ENCODE measurements around the gene MSI2. TPM values are rescaled to one million over a fixed set of nuclear protein-coding genes. Genes with fewer than 3 reads are reported as not detected.

MSI2 gene
- total and polyA plus RNA-seq, 12 donors, result 32.6 to 411 (median 148) TPM

DNA sequence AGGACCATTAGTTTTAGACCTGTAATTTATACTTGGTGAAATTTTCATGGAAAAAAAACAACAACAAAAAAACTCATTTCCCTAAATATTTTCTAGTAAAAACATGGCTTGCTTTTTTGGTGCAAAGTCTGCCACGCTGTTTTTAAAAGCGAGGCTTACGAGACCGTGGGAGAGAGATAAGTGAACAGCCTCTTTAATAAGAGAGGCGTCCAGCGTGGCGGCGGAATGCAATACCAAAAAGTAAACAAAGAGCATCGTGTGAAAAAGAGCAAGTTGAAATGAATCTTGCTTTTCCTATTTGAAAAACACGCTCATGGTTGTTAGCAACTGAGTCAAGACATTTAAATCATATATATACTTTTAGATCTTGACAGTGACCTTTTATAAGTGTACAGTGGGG lies 10.5 kb upstream of the MSI2 start:
- 91 to 93% (median 92%) methylated on average over 10 of the region's 10 CpGs for WGBS, 4 donors
- H3K27ac ChIP-seq, result no peak overlapping the region
- no peak overlapping the region for H3K4me3 ChIP-seq
- no peaks in the 10 kb centered on the region for H3K27me3 ChIP-seq
- intact Hi-C loops (cut with DNase I), result loop anchor here (10.0 kb wide), 2 partner anchors 429 to 499 kb away; partner anchors contain the start of gene CCDC182 (in 2 of the 2)
- no peaks in the 10 kb centered on the region for H3K4me1 ChIP-seq (replicated peaks in 1 of 2)
- TF ChIP-seq POLR2A (IDR thresholded peaks at IDR 0.05), result no peak
- TF ChIP-seq, protein P1, sequence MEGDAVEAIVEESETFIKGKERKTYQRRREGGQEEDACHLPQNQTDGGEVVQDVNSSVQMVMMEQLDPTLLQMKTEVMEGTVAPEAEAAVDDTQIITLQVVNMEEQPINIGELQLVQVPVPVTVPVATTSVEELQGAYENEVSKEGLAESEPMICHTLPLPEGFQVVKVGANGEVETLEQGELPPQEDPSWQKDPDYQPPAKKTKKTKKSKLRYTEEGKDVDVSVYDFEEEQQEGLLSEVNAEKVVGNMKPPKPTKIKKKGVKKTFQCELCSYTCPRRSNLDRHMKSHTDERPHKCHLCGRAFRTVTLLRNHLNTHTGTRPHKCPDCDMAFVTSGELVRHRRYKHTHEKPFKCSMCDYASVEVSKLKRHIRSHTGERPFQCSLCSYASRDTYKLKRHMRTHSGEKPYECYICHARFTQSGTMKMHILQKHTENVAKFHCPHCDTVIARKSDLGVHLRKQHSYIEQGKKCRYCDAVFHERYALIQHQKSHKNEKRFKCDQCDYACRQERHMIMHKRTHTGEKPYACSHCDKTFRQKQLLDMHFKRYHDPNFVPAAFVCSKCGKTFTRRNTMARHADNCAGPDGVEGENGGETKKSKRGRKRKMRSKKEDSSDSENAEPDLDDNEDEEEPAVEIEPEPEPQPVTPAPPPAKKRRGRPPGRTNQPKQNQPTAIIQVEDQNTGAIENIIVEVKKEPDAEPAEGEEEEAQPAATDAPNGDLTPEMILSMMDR (IDR thresholded peaks at IDR 0.05), result no peak
- DNase-seq, result no peak
- no peaks in the 10 kb centered on the region for H3K36me3 ChIP-seq (replicated peaks in 1 of 2)
- no peaks in the 10 kb centered on the region for H3K9me3 ChIP-seq (replicated peaks in 1 of 3)

DNA sequence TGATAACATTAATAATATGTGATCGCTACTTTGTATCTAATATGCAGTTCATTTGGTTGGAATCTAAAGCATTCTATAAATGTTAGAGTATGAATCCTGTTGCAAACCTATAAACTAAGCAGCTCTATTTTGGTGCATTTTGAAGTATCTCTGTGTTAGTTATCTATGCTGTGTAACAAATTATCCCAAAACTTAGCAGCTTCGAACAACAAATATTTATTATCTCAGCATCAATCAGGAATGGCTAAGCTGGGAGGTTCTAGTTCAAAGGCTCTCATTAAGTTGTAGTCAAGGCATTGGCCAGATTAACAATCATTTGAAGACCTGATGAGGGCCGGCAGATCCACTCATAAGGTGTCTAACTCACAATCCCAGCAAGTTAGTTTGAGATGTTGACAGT lies 10.1 kb upstream of the MSI2 start:
- TF ChIP-seq POLR2A (IDR thresholded peaks at IDR 0.05), result no peak
- TF ChIP-seq, protein P1 (IDR thresholded peaks at IDR 0.05), result no peak
- H3K36me3 ChIP-seq (replicated peaks in 1 of 2), result no peaks in the 10 kb centered on the region
- no peaks in the 10 kb centered on the region for H3K9me3 ChIP-seq (replicated peaks in 1 of 3)
- intact Hi-C loops (cut with DNase I), result loop anchor here (10.0 kb wide), 2 partner anchors 429 to 499 kb away; partner anchors contain the start of gene CCDC182 (in 2 of the 2)
- no peaks in the 10 kb centered on the region for H3K27me3 ChIP-seq
- H3K4me3 ChIP-seq, result no peak overlapping the region
- 96 to 98% (median 97%) methylated on average over 3 of the region's 3 CpGs for WGBS, 4 donors
- DNase-seq, result no peak
- H3K27ac ChIP-seq, result no peak overlapping the region
- no peaks in the 10 kb centered on the region for H3K4me1 ChIP-seq (replicated peaks in 1 of 2)

DNA sequence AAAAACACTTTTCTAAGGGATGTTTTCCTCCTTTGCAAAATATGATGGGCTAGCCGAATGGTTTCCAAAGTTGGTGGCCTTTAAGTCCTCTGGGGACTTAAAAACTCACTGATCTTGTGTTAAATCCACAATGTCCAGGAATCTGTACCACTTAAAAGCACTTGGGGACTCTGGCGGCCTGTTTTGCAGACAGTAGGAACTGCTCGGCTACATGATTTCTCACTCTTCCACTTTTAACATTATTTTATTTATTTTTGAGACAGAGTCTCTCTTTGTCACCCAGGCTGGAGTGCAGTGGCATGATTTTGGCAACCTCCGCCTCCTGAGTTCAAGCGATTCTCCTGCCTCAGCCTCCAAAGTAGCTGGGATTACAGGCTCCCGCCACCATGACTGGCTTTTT lies 9.1 kb upstream of the MSI2 start:
- intact Hi-C loops (cut with DNase I), result loop anchor here (10.0 kb wide), 2 partner anchors 428 to 498 kb away; partner anchors contain the start of gene CCDC182 (in 2 of the 2)

GRCh38 chr17:57247913-57248312 lies 8.4 kb upstream of the MSI2 start:
- H3K4me3 ChIP-seq, result no peak overlapping the region
- H3K36me3 ChIP-seq (replicated peaks in 1 of 2), result no peaks in the 10 kb centered on the region
- no peaks in the 10 kb centered on the region for H3K4me1 ChIP-seq (replicated peaks in 1 of 2)
- no peak for DNase-seq
- H3K27me3 ChIP-seq, result no peaks in the 10 kb centered on the region
- no peak for TF ChIP-seq POLR2A (IDR thresholded peaks at IDR 0.05)
- intact Hi-C loops (cut with DNase I), result loop anchor here (10.0 kb wide), 2 partner anchors 427 to 497 kb away; partner anchors contain the start of gene CCDC182 (in 2 of the 2)
- H3K9me3 ChIP-seq (replicated peaks in 1 of 3), result no peaks in the 10 kb centered on the region
- WGBS, 4 donors, result 81 to 94% (median 89%) methylated on average over 2 of the region's 2 CpGs
- H3K27ac ChIP-seq, result no peak overlapping the region

More for the DNA sequence above, 9.1 kb upstream of the MSI2 start:
- Histone ChIP-seq H3K27me3 (no peaks in the 10 kb centered on the region), H3K9me3 (replicated peaks in 1 of 3) (no peaks in the 10 kb centered on the region), H3K36me3 (replicated peaks in 1 of 2) (no peaks in the 10 kb centered on the region), H3K4me3 (no peak overlapping the region), H3K27ac (no peak overlapping the region), H3K4me1 (replicated peaks in 1 of 2) (no peaks in the 10 kb centered on the region)
- no peak for DNase-seq
- TF ChIP-seq, protein P1 (IDR thresholded peaks at IDR 0.05), result no peak
- no peak for TF ChIP-seq POLR2A (IDR thresholded peaks at IDR 0.05)
- 93 to 95% (median 94%) methylated on average over 6 of the region's 6 CpGs for WGBS, 4 donors

- no peaks in the 10 kb centered on the region for H3K27me3 ChIP-seq
- no peak for DNase-seq
- H3K36me3 ChIP-seq (replicated peaks in 1 of 2), result no peaks in the 10 kb centered on the region
- no peaks in the 10 kb centered on the region for H3K4me1 ChIP-seq (replicated peaks in 1 of 2)
- H3K9me3 ChIP-seq (replicated peaks in 1 of 3), result no peaks in the 10 kb centered on the region
- intact Hi-C loops (cut with DNase I), result loop anchor here (10.0 kb wide), 2 partner anchors 425 to 495 kb away; partner anchors contain the start of gene CCDC182 (in 2 of the 2)
- TF ChIP-seq, protein P1 (IDR thresholded peaks at IDR 0.05), result no peak
- TF ChIP-seq POLR2A (IDR thresholded peaks at IDR 0.05), result no peak
- H3K27ac ChIP-seq, result no peak overlapping the region
- no peak overlapping the region for H3K4me3 ChIP-seq
- WGBS, 4 donors, result 94 to 100% (median 98%) methylated on average over 1 of the region's 1 CpG
Observed at GRCh38 chr17:57249520-57249919, 6.8 kb upstream of the MSI2 start.

All from adrenal gland (tissue), 12 donors.